ENCODE data around the gene TTC8.
A peak's percentile ranks its signal among the peaks of the same experiment; 100 is the strongest.
"Not testable (repeated sequence)": the region's sequence is repeated elsewhere in the genome, so short reads cannot be mapped to it uniquely, and the experiment has no call there.

TTC8 gene

GRCh38 chr14:88824314-88825077 lies at the start of gene TTC8:
TTC8 (plus strand) TSS chr14:88824651; CDS start chr14:88824708, 57 bp downstream.
- peak; percentile 91 for DNase-seq

- DNase-seq, result no peak
These were observed 48.9 kb upstream of the TTC8 start for GRCh38 chr14:88775532-88775931.

GRCh38 chr14:88785911-88786310 lies 38.5 kb upstream of the TTC8 start:
- no peak for DNase-seq

- no peak for DNase-seq
These were observed 37.7 kb upstream of the TTC8 start for GRCh38 chr14:88786715-88787114.

- not testable (repeated sequence) for DNase-seq
These were observed 34.9 kb upstream of the TTC8 start for GRCh38 chr14:88789573-88789972.

- DNase-seq, result no peak
These were observed 33.8 kb upstream of the TTC8 start for GRCh38 chr14:88790501-88791251.

- no peak for DNase-seq
These were observed 33.2 kb upstream of the TTC8 start for GRCh38 chr14:88791252-88791621.

GRCh38 chr14:88791629-88792472 lies 32.6 kb upstream of the TTC8 start:
- peak; percentile 23 for DNase-seq

GRCh38 chr14:88792473-88793258 lies 31.8 kb upstream of the TTC8 start, which contains the start of gene EML5:
EML5 (minus strand) TSS chr14:88792953; CDS start chr14:88792503, 450 bp downstream.
- DNase-seq, result peak; percentile 58

- DNase-seq, result no peak
These were observed 31.2 kb upstream of the TTC8 start for GRCh38 chr14:88793259-88793625.

GRCh38 chr14:88798156-88798555 lies 26.3 kb upstream of the TTC8 start:
- no peak for DNase-seq

- no peak for DNase-seq
These were observed 24.9 kb upstream of the TTC8 start for GRCh38 chr14:88799522-88799921.

- no peak for DNase-seq
These were observed 21.9 kb upstream of the TTC8 start for GRCh38 chr14:88802596-88802995.

GRCh38 chr14:88804035-88804434 lies 20.4 kb upstream of the TTC8 start:
- no peak for DNase-seq

GRCh38 chr14:88804477-88804876 lies 20.0 kb upstream of the TTC8 start:
- DNase-seq, result no peak

GRCh38 chr14:88808359-88808758 lies 16.1 kb upstream of the TTC8 start:
- DNase-seq, result no peak

GRCh38 chr14:88815980-88816379 lies 8.5 kb upstream of the TTC8 start:
- no peak for DNase-seq

- no peak for DNase-seq
These were observed 6.4 kb upstream of the TTC8 start for GRCh38 chr14:88818018-88818417.

- DNase-seq, result not testable (repeated sequence)
These were observed 4.8 kb upstream of the TTC8 start for GRCh38 chr14:88819674-88820073.

GRCh38 chr14:88821378-88821777 lies 3.1 kb upstream of the TTC8 start:
- DNase-seq, result no peak

- DNase-seq, result no peak
These were observed 2.6 kb upstream of the TTC8 start for GRCh38 chr14:88821888-88822287.

- DNase-seq, result no peak
These were observed 510 bp upstream of the TTC8 start for GRCh38 chr14:88823968-88824313.

GRCh38 chr14:88825078-88825458 lies 617 bp downstream of the TTC8 start:
- no peak for DNase-seq

Measured in NCI-H526 treated with DMSO at 0.1 percent for 48 hours (cell line).